Left lobe of liver (tissue), 2 donors: ENCODE data around the gene SMC1B. TPM values are rescaled to one million over a fixed set of nuclear protein-coding genes. Genes with fewer than 3 reads are reported as not detected.
A peak's percentile ranks its signal among the peaks of the same experiment; 100 is the strongest.
"Not testable (repeated sequence)": the region's sequence is repeated elsewhere in the genome, so short reads cannot be mapped to it uniquely, and the experiment has no call there.

Source experiments
- ATAC-seq: fragments of 200-7000 bp; cut with Tn5 transposase; one replicate; pipeline ENCODE4 v1.9.1; 2020; ENCODE audit warnings: mild to moderate bottlenecking, moderate library complexity
- DNase-seq: peaks from one replicate; pipeline ENCODE4 v3.0.0-alpha.2; 2020; ENCODE audit warnings: low spot score
- total RNA-seq: library from RNA; stranded (reverse); gene quantifications from one replicate; pipeline ENCODE4 v1.2.1, GENCODE V29; 2021
- donor health status: DM: no; HTN: no; CAD: no; lungs with moderate emphysema.
- donor health status: DM: no; HTN: yes; CAD: no.

SMC1B gene, protein sequence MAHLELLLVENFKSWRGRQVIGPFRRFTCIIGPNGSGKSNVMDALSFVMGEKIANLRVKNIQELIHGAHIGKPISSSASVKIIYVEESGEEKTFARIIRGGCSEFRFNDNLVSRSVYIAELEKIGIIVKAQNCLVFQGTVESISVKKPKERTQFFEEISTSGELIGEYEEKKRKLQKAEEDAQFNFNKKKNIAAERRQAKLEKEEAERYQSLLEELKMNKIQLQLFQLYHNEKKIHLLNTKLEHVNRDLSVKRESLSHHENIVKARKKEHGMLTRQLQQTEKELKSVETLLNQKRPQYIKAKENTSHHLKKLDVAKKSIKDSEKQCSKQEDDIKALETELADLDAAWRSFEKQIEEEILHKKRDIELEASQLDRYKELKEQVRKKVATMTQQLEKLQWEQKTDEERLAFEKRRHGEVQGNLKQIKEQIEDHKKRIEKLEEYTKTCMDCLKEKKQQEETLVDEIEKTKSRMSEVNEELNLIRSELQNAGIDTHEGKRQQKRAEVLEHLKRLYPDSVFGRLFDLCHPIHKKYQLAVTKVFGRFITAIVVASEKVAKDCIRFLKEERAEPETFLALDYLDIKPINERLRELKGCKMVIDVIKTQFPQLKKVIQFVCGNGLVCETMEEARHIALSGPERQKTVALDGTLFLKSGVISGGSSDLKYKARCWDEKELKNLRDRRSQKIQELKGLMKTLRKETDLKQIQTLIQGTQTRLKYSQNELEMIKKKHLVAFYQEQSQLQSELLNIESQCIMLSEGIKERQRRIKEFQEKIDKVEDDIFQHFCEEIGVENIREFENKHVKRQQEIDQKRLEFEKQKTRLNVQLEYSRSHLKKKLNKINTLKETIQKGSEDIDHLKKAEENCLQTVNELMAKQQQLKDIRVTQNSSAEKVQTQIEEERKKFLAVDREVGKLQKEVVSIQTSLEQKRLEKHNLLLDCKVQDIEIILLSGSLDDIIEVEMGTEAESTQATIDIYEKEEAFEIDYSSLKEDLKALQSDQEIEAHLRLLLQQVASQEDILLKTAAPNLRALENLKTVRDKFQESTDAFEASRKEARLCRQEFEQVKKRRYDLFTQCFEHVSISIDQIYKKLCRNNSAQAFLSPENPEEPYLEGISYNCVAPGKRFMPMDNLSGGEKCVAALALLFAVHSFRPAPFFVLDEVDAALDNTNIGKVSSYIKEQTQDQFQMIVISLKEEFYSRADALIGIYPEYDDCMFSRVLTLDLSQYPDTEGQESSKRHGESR
- not detected for total RNA-seq

DNA sequence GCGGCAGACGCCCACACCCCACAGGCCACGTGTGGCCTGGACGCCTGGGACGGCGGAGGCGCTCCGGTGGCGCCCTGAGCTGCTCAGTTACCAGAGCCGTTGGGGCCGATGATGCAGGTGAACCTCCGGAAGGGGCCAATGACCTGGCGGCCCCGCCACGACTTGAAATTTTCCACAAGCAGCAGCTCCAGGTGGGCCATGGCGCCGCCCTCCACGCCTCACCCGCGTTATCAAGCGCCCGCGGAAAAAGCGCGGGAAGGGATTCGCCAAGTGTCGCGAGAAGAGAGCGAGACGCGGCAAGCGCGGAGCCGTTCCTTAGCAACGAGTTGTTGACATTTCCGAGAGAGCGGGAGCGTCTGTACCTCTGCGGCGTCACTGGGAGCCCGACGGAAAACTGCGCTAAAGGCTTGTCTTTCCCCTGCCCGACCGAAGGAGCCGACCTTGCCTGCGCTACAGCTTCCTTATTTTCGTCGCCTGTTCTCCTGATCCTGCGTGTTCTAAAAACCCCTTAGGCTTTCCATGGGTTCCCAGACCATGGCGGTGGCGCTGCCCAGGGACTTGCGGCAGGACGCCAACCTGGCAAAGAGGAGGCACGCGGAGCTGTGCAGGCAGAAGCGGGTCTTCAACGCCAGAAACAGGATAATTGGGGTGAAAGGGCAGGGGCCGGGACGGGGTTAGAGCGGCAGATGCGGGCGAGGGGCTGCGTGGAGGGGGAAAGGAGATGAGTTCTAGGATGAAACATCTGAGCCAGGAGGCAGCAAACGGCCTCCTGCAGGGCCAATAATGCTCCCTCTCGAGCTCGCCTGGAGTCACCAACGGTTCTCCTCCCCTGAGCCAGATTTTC, at the start of gene SMC1B, which contains the start of gene RIBC2:
Gene SMC1B, minus strand, starts transcription at position 232 of the 844 bp plus-strand sequence. Its CDS starts 32 bp downstream, at position 200.
Gene RIBC2, plus strand, starts transcription at position 326 of the 844 bp plus-strand sequence. Its CDS starts 194 bp downstream, at position 520.
- ATAC-seq = peak; percentile 96

DNA sequence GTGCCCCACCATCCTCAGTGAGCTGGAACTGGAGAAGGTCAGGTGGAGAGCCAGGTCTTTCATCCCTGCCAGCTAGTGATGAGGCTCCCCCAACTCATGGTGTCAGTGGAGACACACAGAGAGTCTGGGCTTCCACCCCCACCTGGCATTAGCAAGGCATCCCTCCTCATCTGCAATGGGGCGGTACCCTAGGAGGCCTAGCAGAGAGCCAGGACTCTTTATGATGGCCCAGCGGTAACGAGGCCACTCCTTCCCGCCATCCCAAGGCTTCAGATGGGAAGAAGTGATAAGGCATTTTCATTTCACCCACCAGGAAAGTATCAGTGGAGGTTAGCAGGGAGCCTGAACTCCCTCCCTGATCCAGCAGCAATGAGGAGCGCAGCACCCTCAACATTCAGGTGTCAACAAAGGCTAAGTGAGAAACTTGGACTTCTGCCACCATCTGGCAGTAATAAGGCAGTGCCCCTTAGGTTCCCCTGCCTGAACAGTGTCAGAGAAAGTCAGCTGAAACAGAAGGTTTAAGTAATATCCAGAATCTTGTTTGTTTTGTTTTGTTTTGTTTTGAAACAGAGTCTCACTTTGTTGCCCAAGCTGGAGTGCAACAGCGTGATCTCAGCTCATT, 48.7 kb upstream of the SMC1B start:
- DNase-seq (no peak), ATAC-seq (no peak)

More for the DNA sequence above, at the start of gene SMC1B, which contains the start of gene RIBC2:
- peak; percentile 75 for DNase-seq

DNA sequence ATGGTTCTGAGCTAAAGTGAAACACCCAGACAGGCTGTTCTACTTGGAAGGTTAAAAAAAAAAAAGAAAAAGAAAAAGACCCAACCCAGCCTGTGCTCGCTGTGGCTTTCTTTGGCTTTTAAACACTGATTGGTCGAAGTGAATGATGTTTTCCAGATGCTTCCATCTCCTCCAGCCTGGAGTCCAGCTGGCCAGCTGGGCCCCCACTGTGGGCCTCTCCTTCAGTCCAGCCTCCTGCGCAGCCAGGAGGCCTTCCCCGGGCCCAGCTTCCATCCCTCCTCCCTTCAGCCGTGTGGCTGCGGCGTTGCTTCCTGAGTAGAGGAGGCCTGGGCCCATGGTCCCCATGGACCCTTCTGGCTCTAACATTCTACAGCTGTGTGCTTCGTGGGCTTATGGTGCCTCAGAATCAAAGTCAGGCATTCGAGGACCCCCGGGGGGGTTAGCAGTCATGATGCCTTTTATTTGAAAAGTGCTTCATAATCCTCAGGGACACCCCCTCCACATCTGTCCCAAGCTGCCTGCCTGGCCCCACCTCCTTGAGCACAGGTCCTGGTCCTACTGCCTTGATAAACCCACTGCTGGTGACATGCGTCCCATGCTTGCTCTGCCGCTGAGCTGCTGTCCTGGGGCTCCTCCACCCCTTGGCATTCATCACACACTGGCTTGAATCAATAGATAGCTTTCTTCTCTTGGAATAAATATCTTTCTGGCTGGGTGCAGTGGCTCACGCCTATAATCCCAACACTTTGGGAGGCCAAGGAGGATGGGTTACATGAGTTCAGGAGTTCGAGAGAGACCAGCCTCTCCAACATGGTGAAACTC, 47.1 kb upstream of the SMC1B start:
- ATAC-seq (peak; percentile 27), DNase-seq (no peak)

DNA sequence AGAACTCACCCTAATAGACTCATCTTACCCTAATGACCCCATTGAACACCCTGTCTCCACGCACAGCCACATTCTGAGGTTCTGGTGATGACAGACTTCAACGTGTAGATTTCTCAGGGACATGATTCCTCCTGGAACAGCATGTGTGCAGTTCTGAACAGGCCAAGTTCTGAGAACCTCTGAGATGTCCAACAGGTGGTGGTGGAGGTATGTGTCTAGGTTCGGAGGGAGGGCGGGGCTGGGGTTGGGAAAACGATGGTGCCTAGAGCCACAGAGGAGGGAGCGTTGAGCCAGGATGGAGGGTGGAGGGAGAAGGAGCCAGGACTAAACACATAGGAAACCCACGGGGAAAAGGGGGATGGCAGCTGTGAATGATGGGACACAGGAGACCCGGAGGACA, 45.8 kb upstream of the SMC1B start:
- no peak for ATAC-seq

DNA sequence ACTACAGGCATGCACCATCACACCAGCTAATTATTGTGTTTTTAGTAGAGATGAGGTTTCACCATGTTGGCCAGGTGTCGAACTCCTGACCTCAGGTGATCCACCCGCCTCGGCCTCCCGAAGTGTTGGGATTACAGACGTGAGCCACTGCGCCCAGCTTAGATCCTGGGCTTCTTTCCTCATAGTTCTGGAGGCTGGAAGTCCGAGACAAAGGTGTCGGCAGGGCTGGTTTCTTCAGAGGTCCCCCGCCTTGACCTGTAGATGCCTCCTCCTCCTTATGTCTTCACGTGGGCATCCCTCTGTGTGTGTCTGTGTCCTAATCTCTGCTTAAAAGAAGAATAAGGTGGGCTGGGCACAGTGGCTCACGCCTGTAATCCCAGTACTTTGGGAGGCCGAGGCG, 45.1 kb upstream of the SMC1B start:
- ATAC-seq (no peak), DNase-seq (no peak)

More for the DNA sequence above, 45.8 kb upstream of the SMC1B start:
- no peak for DNase-seq

DNA sequence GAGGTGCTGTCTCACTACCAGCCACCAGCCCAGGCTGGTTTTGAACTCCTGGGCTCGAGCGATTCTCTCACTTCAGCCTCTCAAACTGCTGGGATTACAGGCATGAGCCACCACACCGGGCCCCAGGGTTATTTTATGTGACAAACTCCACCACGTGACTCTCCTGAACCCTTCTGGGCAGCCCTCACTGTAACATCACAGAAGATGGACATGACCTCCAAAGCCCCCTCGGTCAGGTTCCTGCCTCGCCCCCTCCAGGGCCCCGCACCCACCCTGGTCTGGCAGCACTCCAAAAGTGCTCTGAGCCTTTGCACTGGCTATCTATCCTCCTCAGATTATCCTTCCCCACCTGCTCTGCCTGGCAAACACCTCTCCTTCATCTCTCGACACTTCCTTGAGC, 43.4 kb upstream of the SMC1B start:
- DNase-seq (no peak), ATAC-seq (no peak)

DNA sequence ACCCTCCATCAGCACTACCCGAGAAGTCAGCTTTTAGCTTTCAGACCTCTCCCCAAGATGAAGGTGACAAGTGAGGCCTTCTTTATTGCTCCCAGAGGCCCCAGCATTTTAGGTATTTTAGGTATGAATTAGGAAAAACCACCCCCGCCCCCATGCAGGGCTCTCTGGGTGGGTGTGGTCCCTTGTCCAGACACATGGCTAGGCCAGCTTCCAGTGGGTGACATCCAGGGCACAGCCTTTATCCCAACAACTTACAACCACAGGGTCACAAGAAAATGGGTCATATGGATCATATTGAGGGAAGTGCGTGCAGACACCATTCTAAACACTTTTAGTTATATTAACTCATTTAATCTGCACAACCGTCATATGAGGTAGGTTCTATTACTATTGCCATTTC, 42.2 kb upstream of the SMC1B start:
- no peak for ATAC-seq
- DNase-seq = no peak

DNA sequence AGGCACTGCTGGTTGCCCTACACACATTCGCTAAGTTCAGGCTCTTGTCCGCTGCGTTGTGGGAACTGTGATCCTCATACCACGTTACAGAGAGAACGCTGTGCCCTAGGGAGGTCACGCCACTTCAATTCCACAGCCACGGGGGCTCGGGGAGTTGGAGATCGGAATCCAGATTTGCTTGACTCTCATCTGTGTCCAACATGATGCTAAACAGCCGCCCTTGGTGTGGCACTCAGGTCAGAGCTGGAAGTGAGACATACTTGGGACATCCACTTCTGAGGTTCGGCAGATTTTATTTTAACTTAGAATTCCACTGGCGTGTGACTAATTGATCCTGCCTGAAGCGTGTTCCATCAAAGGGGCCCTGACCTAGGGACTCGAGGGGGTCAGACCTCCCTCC, 41.8 kb upstream of the SMC1B start:
- DNase-seq = no peak
- no peak for ATAC-seq

DNA sequence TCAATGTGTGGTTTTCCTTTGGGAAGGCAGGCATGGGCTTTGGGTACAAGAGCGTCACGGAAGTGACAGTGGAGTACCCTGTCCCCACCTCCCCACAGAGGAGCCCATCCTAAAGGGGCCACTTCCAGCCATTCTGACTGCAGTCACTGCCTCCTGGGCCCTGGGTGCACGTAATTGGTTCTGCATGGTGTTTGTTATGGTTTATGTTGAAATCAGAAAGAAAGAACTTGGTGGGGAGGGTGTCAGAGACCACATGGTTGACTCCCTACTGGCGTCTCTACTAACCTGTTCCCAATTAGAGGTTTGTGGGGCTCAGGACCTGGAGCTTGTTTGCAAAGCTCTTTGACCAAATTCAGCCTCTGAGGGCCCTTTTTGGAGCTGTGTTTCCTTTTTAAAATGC, 40.9 kb upstream of the SMC1B start:
- DNase-seq (no peak), ATAC-seq (no peak)

DNA sequence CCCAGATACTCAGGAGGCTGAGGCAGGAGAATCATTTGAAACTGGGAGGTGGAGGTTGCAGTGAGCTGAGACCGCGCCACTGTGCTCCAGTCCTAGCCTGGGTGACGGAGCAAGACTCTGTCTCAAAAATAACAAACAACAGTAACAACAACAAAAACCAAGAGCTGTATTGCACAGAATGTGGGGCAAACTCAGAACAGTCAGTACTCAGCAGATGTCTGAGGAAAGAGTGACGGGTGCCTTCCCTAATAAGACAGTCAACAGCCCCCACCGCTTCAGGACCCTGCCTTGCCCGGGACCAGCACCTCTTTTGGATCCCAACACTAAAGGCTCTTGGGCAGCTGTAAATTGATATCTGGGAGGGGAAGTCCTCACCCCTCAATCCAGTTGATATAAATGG, 40.4 kb upstream of the SMC1B start:
- no peak for ATAC-seq
- no peak for DNase-seq

DNA sequence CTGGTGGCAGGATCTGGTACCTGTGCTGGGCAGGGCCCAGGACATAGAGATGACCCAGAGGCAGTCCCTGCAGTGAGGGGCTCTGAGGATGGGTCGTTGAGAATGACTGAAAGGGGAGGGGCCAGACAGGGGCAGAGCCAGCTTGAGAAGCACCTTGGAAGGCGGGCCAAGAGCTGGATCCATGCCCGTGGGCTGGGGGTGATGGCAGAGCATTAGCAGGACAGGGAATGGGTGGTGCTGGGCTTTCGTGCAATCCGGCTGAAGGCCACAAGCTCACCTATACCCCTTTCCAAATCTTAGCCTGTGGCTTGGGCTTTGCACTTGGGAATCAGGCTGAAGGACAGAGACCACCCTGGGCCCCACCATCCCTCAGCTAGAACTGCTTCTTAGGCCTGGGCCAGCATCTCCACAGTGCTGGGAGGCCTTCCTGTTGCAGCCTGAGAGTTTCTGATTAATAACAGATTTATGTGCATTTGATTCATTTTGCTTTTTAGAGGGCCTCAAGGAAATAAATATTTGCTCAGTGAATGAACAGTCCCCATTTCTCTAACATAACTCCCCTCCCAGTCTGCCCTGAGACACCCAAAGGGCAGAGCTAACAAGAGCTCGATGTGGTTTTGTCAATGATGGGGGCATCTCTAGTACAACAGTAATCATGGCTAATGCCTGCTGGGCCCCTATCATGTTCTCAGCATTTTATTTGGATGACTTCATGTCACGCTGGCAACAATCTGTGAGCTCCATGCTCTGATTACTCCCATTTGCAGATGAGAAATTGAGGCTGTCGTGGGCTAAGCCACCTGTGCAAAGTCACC, 39.4 kb upstream of the SMC1B start:
- DNase-seq (no peak), ATAC-seq (no peak)

DNA sequence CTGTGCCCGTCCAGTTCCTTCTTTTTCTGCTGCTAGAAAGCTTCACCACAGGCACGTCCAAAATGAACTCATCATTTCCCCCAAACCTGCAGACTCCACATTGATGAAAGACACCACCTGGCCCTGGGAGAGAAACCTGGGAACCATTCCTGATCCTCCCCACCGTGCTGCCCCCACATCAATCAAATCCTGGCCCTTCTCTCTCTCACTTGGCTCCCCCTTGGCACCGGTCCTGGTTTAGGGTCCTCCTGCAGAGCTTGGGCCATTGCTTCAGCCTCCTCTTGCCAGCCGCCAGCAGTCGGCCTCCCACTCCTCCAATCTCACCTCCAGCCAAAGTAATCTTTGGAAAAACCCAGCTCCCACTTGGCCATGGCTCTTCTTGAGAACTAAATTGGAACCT, 38.6 kb upstream of the SMC1B start:
- ATAC-seq (no peak), DNase-seq (no peak)

DNA sequence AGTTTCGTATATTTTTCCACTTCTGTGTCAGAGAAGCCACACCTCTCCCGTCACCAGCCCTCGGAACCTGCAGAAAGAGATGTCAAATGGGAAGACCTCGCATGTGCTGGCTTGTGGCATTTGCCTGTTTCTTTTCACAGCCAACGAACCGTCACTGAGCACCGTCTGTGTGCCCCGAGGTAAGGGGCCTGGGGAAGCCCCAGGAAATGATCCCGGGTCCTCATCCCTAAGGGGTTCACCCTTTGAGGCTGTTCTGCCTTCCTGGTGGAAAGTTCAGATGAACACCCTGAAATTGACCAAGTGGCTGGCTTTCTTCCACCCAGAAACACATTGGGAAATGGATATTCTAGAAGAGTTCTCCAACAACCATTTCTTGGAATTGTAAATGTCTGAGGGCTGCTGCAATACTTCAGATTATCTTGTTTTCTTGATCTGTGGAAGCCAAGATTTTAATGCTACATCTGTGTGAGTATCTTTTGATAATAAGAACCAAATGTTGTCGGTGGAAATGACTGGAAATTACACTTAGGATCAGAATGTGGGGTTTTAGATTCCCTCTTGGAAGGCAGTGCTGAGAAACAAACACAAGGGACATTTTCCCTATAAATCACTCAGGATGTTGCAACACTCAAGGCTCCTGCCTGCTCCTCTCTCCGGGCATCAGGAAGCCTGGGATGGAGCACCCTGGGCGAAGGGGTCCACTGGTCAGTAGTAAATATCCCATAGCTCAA, 37.7 kb upstream of the SMC1B start:
- DNase-seq (no peak), ATAC-seq (no peak)

DNA sequence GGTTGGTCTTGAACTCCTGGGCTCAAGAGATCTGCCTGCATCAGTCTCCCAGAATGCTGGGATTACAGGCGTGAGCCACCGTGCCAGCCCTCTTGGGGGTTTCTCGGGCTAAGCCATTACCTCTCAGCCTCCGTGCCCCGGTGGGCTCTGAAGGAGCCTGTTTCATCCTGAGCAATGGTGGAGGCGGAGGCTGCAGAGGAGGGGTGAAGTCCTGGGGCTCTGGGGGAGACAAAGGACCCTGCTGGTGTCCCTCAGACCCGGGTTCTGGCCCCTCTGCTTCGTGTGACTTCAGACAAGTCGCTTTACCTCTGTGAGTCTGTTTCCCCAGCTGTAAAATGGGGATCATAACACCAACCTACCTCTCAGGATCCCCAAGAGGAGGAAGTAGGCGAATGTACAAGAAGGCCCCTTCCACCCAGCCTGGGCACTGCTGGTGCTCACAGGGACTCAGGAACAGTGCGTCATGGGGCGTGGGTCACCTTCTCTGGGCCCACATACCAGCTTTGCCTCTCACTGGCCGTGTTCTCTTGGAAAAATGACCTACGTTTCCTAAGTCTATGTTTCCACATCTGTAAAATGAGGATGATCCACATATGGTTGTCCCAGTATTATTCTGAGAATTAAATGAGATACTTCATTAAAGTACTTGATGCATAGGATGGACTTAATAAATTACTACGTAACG, 36.8 kb upstream of the SMC1B start:
- DNase-seq (no peak), ATAC-seq (no peak)

DNA sequence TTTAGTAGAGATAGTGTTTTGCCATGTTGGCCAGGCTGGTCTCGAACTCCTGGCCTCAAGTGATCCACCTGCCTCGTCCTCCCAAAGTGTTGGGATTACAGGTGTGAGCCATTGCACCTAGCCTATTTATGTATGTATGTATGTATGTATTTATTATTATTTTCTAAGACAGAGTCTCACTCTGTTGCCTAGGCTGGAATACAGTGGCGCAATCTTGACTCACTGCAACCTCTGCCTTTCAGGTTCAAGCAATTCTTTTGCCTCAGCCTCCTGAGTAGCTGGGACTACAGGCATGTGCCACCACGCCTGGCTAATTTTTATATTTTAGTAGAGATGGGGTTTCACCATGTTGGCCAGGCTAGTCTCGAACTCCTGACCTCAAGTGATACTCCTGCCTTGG, 36.0 kb upstream of the SMC1B start:
- ATAC-seq, DNase-seq: not testable (repeated sequence)

DNA sequence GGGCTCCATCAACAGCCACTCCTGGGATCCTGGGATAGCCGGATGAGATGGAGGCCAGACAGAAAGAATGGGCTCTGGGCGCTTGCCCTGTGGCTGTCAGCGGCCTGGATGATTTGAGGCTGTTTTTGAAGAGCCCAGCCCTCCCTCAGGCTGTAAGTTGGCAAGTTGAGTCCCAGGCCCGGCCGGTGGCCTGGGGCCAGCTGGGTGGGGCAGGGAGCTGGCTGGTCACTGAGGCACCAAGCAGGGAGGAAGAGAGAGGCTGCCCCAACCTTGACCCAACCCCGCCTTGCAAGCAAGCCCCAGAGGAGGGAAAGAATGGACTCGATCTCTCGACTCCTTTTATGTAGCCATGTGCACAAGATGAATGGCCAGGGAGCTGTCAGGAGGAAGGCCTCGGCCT, 35.0 kb upstream of the SMC1B start:
- ATAC-seq = no peak
- no peak for DNase-seq

DNA sequence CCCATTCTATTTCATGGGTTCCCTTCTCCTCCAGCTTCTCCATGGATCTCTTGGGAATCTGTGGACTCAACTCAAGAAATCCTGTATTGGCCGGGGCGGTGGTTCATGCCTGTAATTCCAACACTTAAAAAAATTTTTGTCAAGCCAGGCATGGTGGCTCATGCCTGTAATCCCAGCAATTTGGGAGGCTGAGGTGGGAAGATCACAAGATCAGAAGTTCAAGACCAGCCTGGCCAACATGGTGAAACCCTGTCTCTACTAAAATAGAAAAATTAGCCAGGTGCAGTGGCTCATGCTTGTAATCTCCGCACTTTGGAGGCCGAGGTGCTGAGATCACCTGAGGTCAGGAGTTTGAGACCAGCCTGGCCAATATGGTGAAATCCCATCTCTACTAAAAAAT, 34.2 kb upstream of the SMC1B start:
- not testable (repeated sequence) for ATAC-seq, DNase-seq
